ENCODE data around the gene AK5. TPM values are rescaled to one million over a fixed set of nuclear protein-coding genes. Genes with fewer than 3 reads are reported as not detected.

The AK5 gene
- total RNA-seq, 4 donors from 2014 or later: 0.17 to 1.6 (median 0.56) TPM; not detected in 1

DNA sequence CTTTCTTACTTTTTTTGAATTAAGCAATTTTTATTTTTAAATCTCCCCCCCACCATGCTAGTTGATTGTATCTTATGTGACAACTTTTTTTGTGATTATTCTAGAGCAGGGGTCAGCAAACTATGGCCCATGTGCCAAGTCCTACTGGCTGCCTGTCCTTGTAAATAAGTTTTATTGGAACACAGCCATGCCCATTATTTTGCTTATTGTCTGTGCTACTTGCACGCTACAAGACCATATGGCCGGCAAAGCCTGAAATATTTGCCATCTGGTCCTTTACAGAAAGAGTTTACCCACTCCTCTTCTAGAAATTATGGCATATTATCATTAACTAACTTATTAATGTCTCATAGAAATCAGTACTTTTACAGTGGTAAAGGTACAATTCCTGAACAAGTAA, 51.7 kb downstream of the AK5 start:
- no peak for DNase-seq
- intact Hi-C loops (cut with DNase I): no loop called here
- Histone ChIP-seq H3K36me3 (no peaks in the 10 kb centered on the region), H3K4me3 (replicated peaks in 1 of 3) (no peak overlapping the region), H3K27ac (no peak overlapping the region), H3K4me1 (no peaks in the 10 kb centered on the region), H3K9me3 (no peaks in the 10 kb centered on the region), H3K27me3 (no peaks in the 10 kb centered on the region)
- no peak for TF ChIP-seq POLR2A (IDR thresholded peaks at IDR 0.05)
- TF ChIP-seq, protein P1, sequence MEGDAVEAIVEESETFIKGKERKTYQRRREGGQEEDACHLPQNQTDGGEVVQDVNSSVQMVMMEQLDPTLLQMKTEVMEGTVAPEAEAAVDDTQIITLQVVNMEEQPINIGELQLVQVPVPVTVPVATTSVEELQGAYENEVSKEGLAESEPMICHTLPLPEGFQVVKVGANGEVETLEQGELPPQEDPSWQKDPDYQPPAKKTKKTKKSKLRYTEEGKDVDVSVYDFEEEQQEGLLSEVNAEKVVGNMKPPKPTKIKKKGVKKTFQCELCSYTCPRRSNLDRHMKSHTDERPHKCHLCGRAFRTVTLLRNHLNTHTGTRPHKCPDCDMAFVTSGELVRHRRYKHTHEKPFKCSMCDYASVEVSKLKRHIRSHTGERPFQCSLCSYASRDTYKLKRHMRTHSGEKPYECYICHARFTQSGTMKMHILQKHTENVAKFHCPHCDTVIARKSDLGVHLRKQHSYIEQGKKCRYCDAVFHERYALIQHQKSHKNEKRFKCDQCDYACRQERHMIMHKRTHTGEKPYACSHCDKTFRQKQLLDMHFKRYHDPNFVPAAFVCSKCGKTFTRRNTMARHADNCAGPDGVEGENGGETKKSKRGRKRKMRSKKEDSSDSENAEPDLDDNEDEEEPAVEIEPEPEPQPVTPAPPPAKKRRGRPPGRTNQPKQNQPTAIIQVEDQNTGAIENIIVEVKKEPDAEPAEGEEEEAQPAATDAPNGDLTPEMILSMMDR (IDR thresholded peaks at IDR 0.05): no peak
- WGBS, 2 donors: 94 to 97% methylated on average over 2 of the region's 2 CpGs

DNA sequence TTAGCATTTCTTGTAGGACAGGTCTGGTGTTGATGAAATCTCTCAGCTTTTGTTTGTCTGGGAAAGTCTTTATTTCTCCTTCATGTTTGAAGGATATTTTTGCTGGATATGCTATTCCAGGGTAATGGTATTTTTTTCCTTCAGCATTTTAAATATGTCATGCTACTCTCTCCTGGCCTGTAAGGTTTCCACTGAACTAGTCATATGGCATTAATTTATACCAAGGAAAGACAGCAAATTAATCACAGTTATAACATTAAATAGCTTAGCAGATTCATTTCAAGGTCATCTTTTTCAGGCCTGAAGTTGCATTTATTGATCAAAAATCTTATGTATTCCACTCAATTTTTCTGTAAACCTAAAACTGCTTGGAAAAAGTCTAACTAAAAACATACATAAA, 54.9 kb downstream of the AK5 start:
- Histone ChIP-seq H3K4me1 (no peaks in the 10 kb centered on the region), H3K27ac (no peak overlapping the region), H3K4me3 (replicated peaks in 1 of 3) (no peak overlapping the region), H3K27me3 (no peaks in the 10 kb centered on the region), H3K9me3 (no peaks in the 10 kb centered on the region), H3K36me3 (no peaks in the 10 kb centered on the region)
- TF ChIP-seq, protein P1 (IDR thresholded peaks at IDR 0.05): no peak
- no peak for TF ChIP-seq POLR2A (IDR thresholded peaks at IDR 0.05)
- intact Hi-C loops (cut with DNase I): no loop called here
- DNase-seq: no peak

DNA sequence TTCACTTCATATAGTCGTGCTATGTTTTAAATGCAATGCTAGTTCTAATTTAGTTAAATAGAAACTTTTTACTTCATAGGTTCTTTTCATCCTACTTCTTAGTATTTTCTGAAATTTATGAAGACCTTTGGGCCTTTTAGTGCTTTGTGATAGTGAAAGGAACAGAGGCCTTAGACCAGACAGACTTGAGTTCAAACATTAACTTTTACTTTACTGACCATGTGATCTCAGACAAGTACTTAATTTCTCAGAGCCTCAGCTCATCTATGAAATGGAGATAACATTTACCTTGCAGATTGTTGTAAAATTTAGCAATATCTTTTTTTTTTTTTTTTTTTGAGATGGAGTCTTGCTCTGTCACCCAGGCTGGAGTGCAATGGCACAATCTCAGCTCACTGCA, 57.5 kb downstream of the AK5 start:
- H3K4me3 ChIP-seq (replicated peaks in 1 of 3): no peak overlapping the region
- intact Hi-C loops (cut with DNase I): no loop called here
- 93% methylated on average over 1 of the region's 1 CpG for WGBS, 2 donors
- no peaks in the 10 kb centered on the region for H3K4me1 ChIP-seq
- TF ChIP-seq, protein P1 (IDR thresholded peaks at IDR 0.05): no peak
- TF ChIP-seq POLR2A (IDR thresholded peaks at IDR 0.05): no peak
- no peaks in the 10 kb centered on the region for H3K36me3 ChIP-seq
- no peaks in the 10 kb centered on the region for H3K27me3 ChIP-seq
- H3K9me3 ChIP-seq: no peaks in the 10 kb centered on the region
- H3K27ac ChIP-seq: no peak overlapping the region
- no peak for DNase-seq

DNA sequence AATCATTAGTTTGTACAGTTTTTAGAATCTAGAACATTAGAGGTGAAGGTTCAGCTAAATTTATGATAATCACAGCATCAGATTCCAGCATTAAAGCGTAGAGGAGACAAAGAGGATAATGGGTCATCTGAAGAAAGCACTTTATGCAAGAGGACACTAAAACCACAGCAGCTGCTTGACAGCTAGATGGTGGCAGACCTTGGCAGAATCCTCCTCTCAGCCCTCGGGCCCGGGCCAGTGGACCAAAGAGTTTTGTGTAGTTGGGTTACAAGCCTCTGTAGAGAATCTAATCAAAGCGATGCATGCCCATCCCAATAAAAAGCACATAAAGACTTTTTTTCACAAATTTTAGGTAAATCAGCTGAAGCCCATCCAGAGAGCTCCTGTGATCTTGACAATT, 59.4 kb downstream of the AK5 start:
- Histone ChIP-seq H3K4me3 (replicated peaks in 1 of 3) (no peak overlapping the region), H3K27me3 (no peaks in the 10 kb centered on the region), H3K4me1 (no peaks in the 10 kb centered on the region), H3K27ac (no peak overlapping the region), H3K9me3 (no peaks in the 10 kb centered on the region), H3K36me3 (no peaks in the 10 kb centered on the region)
- 87 to 90% methylated on average over 4 of the region's 4 CpGs for WGBS, 2 donors
- DNase-seq: no peak
- TF ChIP-seq, protein P1 (IDR thresholded peaks at IDR 0.05): no peak
- no peak for TF ChIP-seq POLR2A (IDR thresholded peaks at IDR 0.05)
- intact Hi-C loops (cut with DNase I): no loop called here

DNA sequence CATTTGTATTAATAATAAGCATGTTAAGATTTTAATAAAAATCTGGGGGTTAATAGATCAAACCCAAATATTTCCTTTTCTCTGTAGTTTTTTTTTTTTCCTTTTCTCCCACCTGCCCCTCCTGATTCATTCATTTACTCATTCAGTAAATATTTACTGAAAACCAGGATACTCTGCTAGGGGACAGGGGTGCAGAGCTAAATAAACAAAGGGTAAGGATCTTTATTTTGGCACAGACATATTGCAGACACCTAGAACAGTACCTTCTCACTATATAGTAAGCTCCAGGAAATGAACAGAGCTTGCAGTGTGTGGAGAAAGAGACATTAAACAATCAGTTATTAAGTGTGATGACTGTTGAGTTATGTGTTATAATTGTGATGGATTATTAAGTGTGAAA, 60.9 kb downstream of the AK5 start:
- no peak for DNase-seq
- intact Hi-C loops (cut with DNase I): no loop called here
- TF ChIP-seq POLR2A (IDR thresholded peaks at IDR 0.05): no peak
- TF ChIP-seq, protein P1 (IDR thresholded peaks at IDR 0.05): no peak
- Histone ChIP-seq H3K36me3 (no peaks in the 10 kb centered on the region), H3K27me3 (no peaks in the 10 kb centered on the region), H3K9me3 (no peaks in the 10 kb centered on the region), H3K4me1 (no peaks in the 10 kb centered on the region), H3K27ac (no peak overlapping the region), H3K4me3 (replicated peaks in 1 of 3) (no peak overlapping the region)
